PFSK-1 (cell line): Measurements from ENCODE around the gene ISM1.

Experiments used
- POLR2AphosphoS5 ChIP-seq: IDR thresholded peaks from 2 replicates; pipeline ENCODE4 v1.6.1; 2012; ENCODE audit warnings: low read depth, mild to moderate bottlenecking, control low read depth, low read length, moderate library complexity
- TF ChIP-seq, protein P1 (sequence below), 2 experiments: IDR thresholded peaks; 2 replicates each; pipeline versions ENCODE4 v1.6.1 to v1.8.0; 2011 to 2012; ENCODE audit warnings: low read depth in 2 of 2, low read length in 2 of 2, control low read depth in 1 of 2, inconsistent platforms in 1 of 2, mild to moderate bottlenecking in 1 of 2, moderate library complexity in 1 of 2; ENCODE audit not compliant: insufficient read depth in 1 of 2

- no peak for TF ChIP-seq POLR2AphosphoS5
- TF ChIP-seq, protein P1, sequence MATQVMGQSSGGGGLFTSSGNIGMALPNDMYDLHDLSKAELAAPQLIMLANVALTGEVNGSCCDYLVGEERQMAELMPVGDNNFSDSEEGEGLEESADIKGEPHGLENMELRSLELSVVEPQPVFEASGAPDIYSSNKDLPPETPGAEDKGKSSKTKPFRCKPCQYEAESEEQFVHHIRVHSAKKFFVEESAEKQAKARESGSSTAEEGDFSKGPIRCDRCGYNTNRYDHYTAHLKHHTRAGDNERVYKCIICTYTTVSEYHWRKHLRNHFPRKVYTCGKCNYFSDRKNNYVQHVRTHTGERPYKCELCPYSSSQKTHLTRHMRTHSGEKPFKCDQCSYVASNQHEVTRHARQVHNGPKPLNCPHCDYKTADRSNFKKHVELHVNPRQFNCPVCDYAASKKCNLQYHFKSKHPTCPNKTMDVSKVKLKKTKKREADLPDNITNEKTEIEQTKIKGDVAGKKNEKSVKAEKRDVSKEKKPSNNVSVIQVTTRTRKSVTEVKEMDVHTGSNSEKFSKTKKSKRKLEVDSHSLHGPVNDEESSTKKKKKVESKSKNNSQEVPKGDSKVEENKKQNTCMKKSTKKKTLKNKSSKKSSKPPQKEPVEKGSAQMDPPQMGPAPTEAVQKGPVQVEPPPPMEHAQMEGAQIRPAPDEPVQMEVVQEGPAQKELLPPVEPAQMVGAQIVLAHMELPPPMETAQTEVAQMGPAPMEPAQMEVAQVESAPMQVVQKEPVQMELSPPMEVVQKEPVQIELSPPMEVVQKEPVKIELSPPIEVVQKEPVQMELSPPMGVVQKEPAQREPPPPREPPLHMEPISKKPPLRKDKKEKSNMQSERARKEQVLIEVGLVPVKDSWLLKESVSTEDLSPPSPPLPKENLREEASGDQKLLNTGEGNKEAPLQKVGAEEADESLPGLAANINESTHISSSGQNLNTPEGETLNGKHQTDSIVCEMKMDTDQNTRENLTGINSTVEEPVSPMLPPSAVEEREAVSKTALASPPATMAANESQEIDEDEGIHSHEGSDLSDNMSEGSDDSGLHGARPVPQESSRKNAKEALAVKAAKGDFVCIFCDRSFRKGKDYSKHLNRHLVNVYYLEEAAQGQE (IDR thresholded peaks at IDR 0.05; ENCODE audit: insufficient read depth in 1 of 2, low read depth in 2 of 2, low read length in 2 of 2), result no peak
These were observed 22.8 kb downstream of the ISM1 start for GRCh38 chr20:13243826-13244376.
